Uterus (tissue), 2 donors: ENCODE measurements around the gene ZNF134.

Experiments
- CTCF ChIP-seq, 4 experiments: fragments of 200-600 bp in 2 of 4; fragments of 450-650 bp in 2 of 4; sonication (generic) in 2 of 4; IDR thresholded peaks; one replicate each; pipeline ENCODE4 v1.5.1; 2016 to 2019; ENCODE audit warnings: antibody characterized with exemption in 4 of 4, mild to moderate bottlenecking in 2 of 4, moderate library complexity in 1 of 4
- POLR2A ChIP-seq, 2 donors: fragments of 450-650 bp; IDR thresholded peaks; one replicate each; pipeline ENCODE4 v1.6.1; 2016; ENCODE audit warnings: antibody characterized with exemption in 2 of 2, mild to moderate bottlenecking in 1 of 2, moderate library complexity in 1 of 2

- TF ChIP-seq CTCF (IDR thresholded peaks at IDR 0.05) = no peak
- no peak for TF ChIP-seq POLR2A (IDR thresholded peaks at IDR 0.05)
These were observed 47.4 kb upstream of the ZNF134 start for GRCh38 chr19:57566396-57567265.
